RPMI8226 (cell line): Measurements from ENCODE around the gene QKI.
A peak's percentile ranks its signal among the peaks of the same experiment; 100 is the strongest.
"Not testable (repeated sequence)": the region's sequence is repeated elsewhere in the genome, so short reads cannot be mapped to it uniquely, and the experiment has no call there.

Source experiments
- DNase-seq: peaks from one replicate; pipeline ENCODE4 v3.0.0-alpha.2; 2015

QKI gene

DNA sequence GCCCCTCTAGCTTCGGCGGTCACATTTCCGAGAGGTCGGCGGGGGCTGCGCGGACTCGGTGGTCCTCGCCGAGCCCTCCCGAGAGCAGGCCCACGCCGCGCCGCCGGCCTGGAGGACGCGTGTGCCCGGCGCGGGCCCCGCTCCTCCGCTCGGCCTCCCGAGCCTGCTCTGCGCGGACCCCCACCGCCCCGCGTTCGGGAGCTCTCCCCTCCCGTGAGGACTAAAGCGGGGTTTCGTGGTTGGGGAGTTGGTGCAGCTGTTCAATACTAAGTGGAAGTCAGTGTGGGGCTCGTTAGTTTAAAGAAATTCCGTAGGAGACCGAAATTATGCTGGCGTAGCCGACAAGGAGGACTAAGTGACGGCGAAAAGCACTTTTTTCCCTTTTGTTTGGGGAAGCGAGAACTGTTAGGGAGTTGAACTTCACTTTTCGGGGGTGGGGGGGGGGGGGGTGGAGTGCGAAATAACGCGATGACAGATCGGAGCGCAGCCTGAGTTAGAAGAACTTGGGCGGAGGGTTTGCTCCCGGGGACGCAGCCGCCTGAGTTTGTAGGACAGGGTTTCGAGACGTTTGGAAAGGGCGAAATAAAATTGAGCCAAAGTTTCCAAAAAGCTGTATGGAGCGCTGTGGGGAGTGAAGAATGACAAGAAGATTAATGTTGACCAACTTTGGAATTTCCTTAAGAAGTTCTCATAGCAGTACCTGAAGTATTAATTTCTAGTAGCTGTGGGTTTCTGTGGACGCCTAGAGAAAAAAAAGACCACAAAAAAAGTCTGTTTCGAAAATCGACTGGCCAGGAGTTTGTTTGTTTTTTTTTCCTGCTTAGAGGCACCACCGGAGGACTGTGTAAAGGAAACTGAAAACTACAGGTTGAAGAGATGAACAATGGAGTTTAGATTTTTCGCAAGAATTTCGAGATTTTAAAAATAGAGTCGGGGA lies 1.4 kb downstream of the QKI start:
- DNase-seq = peak; percentile 79

GRCh38 chr6:163416557-163417253 lies 2.2 kb downstream of the QKI start:
- peak; percentile 63 for DNase-seq

- no peak for DNase-seq
These were observed 3.1 kb downstream of the QKI start for GRCh38 chr6:163417595-163417994.

DNA sequence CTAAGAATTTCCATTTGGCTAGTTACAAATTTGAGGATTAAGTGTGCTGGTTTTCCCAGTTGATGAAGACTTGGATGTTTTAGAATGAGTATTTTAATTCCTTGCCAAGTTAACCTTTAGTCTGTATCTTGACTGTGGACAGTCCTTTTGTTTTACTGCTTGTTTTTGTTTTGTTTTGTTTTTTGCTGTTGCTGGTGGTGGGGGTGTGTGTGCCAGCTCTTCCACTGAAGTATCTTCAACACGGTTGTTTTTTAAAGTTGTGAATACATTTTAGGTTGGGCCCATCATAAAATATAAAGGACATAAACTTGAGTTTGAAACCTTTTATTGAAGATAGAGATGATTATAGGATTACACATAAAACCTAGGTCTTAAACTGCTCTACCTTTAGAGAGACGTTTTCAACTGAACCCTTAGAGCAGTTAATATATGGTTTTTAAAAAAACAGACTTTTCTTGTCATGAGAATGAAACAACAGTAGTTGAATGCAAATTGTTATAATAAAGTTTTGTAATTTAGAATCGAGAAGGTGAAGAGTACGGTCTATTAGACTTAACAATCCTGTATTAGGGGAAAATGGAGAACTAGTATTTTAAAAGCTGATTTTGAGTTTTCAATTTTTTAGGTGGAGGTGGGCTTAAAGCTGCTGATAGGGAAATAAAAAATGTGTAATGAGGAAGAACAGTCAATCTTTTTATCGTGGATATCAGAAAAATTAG lies 4.0 kb downstream of the QKI start:
- DNase-seq = no peak

GRCh38 chr6:163419413-163420288 lies 5.1 kb downstream of the QKI start:
- DNase-seq = no peak

DNA sequence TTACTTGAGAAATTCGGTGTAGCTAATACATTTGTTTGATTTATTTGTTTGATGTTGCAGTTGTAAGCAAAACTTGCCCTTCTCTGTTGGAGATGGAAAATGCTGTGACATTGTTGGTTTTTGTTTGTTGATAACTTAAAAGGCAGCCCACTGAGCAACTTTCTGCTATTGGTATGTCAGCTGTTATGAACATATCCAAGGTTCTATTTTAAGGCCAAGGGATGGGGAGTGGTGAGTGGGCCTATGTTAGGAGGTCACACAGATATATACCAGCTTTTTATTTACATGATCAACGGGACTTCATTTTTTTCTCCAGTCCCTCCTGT lies 5.7 kb downstream of the QKI start:
- DNase-seq = no peak

DNA sequence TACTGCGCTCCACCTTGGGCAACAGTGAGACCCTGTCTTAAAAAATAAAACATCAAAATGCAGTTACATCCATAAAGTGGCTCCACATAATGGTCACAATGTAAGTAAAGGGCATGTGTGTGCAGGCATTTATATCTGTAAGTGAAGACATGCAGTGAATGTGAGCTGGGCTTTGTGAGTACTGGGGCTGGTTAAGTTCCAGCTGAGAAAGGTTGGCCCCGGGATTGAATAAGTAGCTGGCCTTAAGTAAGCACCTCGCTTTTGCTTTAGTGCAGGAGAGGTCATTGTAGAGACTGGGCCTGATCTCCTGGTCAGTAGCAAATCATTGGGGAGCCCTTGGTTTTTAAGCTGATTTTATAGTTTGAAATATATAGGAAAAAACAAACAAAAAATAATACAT lies 8.0 kb downstream of the QKI start:
- DNase-seq = no peak

GRCh38 chr6:163423696-163424095 lies 9.2 kb downstream of the QKI start:
- no peak for DNase-seq

DNA sequence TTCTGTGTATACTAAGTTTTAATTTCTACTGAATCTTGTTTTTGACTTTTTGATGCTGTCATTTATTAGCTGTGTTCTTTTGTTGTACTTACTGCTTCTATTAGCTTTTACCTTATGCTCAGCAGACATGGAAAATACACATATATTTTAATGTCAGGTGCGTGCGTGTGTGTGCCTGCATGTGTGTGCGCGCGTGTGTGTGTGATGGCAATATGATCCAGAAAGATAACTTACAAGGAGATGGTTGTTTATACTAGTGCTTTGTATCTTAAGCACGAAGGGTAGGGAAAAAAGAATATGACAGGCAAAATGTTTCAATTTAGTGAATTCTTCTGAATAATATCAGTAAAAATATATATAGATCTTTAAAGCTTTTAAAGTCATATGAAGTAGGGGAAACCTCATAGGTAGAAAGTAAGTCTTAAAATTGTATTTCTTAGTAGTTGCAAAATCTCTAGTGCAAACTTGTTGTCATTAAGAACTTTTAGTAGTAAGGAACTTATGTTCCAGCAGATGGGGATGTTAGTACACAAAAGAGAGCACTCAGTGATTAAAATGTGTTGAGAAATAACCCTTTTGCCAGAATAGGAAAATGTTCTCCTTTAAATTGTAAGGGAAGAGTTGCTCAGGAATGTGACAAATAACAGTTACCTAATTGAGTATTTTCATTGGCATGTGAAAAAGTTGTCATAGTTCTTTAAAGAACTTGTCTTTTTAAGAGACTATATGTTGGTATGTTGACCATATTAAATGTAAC lies 13.2 kb downstream of the QKI start:
- DNase-seq = no peak

GRCh38 chr6:163428373-163428772 lies 13.9 kb downstream of the QKI start:
- no peak for DNase-seq

GRCh38 chr6:163429858-163430448 lies 15.4 kb downstream of the QKI start:
- no peak for DNase-seq

GRCh38 chr6:163432300-163432699 lies 17.8 kb downstream of the QKI start:
- no peak for DNase-seq

GRCh38 chr6:163433486-163433885 lies 19.0 kb downstream of the QKI start:
- DNase-seq = not testable (repeated sequence)

GRCh38 chr6:163435023-163435422 lies 20.5 kb downstream of the QKI start:
- no peak for DNase-seq

- DNase-seq = no peak
These were observed 22.3 kb downstream of the QKI start for GRCh38 chr6:163436843-163437242.

- no peak for DNase-seq
These were observed 22.9 kb downstream of the QKI start for GRCh38 chr6:163437466-163437865.

DNA sequence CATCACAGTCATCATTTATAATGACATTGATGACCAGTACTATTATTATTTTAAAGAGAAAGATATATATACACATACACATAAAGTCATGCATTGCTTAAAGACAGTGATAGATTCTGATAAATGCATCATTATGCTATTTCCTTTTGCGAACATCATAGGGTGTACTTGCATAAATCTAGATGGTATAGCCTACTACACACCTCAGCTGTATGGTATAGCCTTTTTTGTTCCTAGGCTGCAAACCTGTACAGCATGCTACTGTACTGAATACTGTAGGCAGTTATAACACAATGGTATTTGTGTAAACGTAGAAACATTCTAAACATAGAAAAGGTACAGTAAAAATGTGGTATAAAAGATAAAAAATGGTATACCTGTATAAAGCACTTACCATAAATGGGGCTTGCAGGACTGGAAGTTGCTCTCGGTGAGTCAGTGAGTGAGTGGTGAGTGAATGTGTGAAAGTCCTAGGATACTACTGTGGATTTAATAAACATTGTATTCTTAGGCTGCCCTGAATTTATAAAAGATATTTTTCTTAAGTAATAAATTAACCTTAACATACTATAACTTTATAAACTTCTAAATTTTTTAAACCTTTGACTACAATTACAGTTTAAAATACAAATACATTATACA lies 23.9 kb downstream of the QKI start:
- no peak for DNase-seq

GRCh38 chr6:163438940-163439335 lies 24.4 kb downstream of the QKI start:
- peak; percentile 82 for DNase-seq

GRCh38 chr6:163439390-163439789 lies 24.9 kb downstream of the QKI start:
- DNase-seq = not testable (repeated sequence)

DNA sequence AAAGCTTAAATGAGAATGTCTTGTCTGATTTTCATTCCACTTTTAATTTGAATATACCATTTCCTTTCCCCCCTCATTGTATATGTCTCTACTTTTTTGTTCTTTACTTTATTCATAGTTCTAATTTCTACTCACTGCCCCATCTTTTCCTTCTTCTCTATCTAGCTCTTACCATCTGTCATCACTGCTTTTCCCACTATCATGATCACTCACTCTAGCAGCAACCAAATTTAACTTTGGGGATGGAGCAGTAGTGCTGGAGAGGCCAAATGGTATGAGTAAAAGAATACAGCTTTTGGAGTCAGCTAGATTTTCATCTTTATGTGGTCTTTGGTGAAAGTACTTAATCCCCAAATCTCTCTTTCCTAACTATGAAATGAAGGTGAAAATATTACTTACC lies 25.5 kb downstream of the QKI start:
- no peak for DNase-seq

DNA sequence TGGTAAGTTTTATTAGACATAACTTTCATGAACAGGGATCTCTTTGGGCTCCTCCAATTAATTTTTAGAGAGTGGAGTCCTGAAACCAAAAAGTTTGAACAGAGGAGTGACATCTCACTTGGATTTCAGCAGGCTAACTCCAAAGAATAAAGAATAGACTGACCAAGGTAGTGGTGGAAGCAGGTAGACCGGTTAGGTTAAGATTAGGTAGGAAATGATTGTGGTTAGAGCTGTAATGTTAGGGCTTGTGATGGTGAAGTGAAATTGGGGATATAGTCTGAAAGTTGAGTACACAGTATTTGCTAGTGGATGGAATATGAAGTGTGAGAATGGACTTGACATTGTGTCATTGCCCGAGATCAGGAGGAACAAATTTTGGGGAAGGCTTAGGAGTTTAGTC lies 27.8 kb downstream of the QKI start:
- DNase-seq = no peak
